ENCODE results near the gene PSMA6. TPM values are rescaled to one million over a fixed set of nuclear protein-coding genes. Genes with fewer than 3 reads are reported as not detected.

The PSMA6 gene
- total and polyA plus RNA-seq, 2 of the 13 experiments (the other 11 are each of a cell fraction or from before 2014, with no cell fraction given) = 525 to 1,109 TPM

DNA sequence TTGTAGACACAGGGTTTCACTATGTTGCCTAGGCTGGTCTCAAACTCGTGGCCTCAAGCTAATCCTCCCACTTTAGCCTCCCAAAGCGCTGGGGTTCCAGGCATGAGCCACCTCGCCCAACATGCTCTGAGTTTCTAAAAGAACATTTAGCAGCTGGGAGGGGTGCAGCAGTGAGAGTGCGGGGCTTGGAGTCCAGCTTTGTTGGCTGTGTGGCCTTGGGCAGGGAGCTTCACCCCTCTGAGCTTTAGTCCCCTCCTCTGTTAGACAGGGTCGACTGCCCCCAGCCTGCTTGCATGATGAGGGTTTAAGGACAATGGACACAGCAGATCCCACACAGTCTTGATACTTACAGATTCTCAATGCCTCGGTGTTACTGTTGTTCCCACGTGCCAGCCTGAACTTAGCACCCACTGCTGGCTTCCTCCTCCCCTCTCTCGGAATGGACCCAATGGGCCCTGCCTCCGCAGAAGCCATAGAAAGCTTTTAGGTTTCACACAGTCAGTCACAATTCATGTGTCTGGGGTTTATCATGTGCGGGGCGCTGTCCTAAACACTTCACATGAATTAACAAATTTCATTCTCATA, 54.6 kb downstream of the PSMA6 start (continued):
- TF ChIP-seq, protein P1, sequence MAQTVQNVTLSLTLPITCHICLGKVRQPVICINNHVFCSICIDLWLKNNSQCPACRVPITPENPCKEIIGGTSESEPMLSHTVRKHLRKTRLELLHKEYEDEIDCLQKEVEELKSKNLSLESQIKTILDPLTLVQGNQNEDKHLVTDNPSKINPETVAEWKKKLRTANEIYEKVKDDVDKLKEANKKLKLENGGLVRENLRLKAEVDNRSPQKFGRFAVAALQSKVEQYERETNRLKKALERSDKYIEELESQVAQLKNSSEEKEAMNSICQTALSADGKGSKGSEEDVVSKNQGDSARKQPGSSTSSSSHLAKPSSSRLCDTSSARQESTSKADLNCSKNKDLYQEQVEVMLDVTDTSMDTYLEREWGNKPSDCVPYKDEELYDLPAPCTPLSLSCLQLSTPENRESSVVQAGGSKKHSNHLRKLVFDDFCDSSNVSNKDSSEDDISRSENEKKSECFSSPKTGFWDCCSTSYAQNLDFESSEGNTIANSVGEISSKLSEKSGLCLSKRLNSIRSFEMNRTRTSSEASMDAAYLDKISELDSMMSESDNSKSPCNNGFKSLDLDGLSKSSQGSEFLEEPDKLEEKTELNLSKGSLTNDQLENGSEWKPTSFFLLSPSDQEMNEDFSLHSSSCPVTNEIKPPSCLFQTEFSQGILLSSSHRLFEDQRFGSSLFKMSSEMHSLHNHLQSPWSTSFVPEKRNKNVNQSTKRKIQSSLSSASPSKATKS (CRISPR knock-in tag; IDR thresholded peaks at IDR 0.05) = no peak
- peak; percentile 30 for TF ChIP-seq ZNF558 (CRISPR knock-in tag; IDR thresholded peaks at IDR 0.05; ENCODE audit: borderline replicate concordance)
- TF ChIP-seq, protein P2, sequence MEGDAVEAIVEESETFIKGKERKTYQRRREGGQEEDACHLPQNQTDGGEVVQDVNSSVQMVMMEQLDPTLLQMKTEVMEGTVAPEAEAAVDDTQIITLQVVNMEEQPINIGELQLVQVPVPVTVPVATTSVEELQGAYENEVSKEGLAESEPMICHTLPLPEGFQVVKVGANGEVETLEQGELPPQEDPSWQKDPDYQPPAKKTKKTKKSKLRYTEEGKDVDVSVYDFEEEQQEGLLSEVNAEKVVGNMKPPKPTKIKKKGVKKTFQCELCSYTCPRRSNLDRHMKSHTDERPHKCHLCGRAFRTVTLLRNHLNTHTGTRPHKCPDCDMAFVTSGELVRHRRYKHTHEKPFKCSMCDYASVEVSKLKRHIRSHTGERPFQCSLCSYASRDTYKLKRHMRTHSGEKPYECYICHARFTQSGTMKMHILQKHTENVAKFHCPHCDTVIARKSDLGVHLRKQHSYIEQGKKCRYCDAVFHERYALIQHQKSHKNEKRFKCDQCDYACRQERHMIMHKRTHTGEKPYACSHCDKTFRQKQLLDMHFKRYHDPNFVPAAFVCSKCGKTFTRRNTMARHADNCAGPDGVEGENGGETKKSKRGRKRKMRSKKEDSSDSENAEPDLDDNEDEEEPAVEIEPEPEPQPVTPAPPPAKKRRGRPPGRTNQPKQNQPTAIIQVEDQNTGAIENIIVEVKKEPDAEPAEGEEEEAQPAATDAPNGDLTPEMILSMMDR (CRISPR knock-in tag; IDR thresholded peaks at IDR 0.05) = no peak; the same call in none of the 2 replicates
- TF ChIP-seq STAG1 (CRISPR knock-in tag; IDR thresholded peaks at IDR 0.05) = no peak
- TF ChIP-seq TCF12 (IDR thresholded peaks at IDR 0.05) = no peak
- no peak for TF ChIP-seq TCF12 (CRISPR knock-in tag; IDR thresholded peaks at IDR 0.05)
- TF ChIP-seq ZNF10 (CRISPR knock-in tag; IDR thresholded peaks at IDR 0.05; ENCODE audit: borderline replicate concordance, low read depth) = no peak
- no peak; the same call in 1 of the 2 replicates for TF ChIP-seq STAT5B (CRISPR knock-in tag; IDR thresholded peaks at IDR 0.05)
- no peak for TF ChIP-seq EP300 (IDR thresholded peaks at IDR 0.05; ENCODE audit: low read depth in 2 of 2, low read length in 2 of 2)
- TF ChIP-seq EP300 (CRISPR knock-in tag; IDR thresholded peaks at IDR 0.05; ENCODE audit: borderline replicate concordance) = no peak; the same call in 1 of the 2 replicates
- no peak for TF ChIP-seq RNF2 (conservative IDR thresholded peaks at IDR 0.05; ENCODE audit: low read depth)
- TF ChIP-seq ZNF441 (CRISPR knock-in tag; IDR thresholded peaks at IDR 0.05; ENCODE audit: borderline replicate concordance) = 0 out of 2 replicates have a peak, but pooled peaks have one; percentile 6
- no peak for TF ChIP-seq RARG (CRISPR knock-in tag; IDR thresholded peaks at IDR 0.05; ENCODE audit: low read depth)
- no peak for TF ChIP-seq ZNF260 (CRISPR knock-in tag; IDR thresholded peaks at IDR 0.05; ENCODE audit: borderline replicate concordance, low read depth)
- TF ChIP-seq RFX1 (IDR thresholded peaks at IDR 0.05) = no peak
- TF ChIP-seq, protein P3, sequence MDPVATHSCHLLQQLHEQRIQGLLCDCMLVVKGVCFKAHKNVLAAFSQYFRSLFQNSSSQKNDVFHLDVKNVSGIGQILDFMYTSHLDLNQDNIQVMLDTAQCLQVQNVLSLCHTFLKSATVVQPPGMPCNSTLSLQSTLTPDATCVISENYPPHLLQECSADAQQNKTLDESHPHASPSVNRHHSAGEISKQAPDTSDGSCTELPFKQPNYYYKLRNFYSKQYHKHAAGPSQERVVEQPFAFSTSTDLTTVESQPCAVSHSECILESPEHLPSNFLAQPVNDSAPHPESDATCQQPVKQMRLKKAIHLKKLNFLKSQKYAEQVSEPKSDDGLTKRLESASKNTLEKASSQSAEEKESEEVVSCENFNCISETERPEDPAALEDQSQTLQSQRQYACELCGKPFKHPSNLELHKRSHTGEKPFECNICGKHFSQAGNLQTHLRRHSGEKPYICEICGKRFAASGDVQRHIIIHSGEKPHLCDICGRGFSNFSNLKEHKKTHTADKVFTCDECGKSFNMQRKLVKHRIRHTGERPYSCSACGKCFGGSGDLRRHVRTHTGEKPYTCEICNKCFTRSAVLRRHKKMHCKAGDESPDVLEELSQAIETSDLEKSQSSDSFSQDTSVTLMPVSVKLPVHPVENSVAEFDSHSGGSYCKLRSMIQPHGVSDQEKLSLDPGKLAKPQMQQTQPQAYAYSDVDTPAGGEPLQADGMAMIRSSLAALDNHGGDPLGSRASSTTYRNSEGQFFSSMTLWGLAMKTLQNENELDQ (CRISPR knock-in tag; IDR thresholded peaks at IDR 0.05; ENCODE audit: borderline replicate concordance) = no peak
- TF ChIP-seq ADNP (CRISPR knock-in tag; IDR thresholded peaks at IDR 0.05) = peak; percentile 96
- TF ChIP-seq ZNF564 (CRISPR knock-in tag; IDR thresholded peaks at IDR 0.05) = no peak
- no peak for TF ChIP-seq ZNF326 (CRISPR knock-in tag; IDR thresholded peaks at IDR 0.05; ENCODE audit: borderline replicate concordance)
- no peak for TF ChIP-seq PPARG (CRISPR knock-in tag; conservative IDR thresholded peaks at IDR 0.05)
- peak; percentile 87 for TF ChIP-seq CHD4 (IDR thresholded peaks at IDR 0.05; ENCODE audit: borderline replicate concordance, low read length)
- no peak for TF ChIP-seq SMARCC2 (IDR thresholded peaks at IDR 0.05)
- TF ChIP-seq CENPT (CRISPR knock-in tag; IDR thresholded peaks at IDR 0.05; ENCODE audit: low read depth) = peak; percentile 77
